HEK293 (cell line): Measurements from ENCODE around the gene DAGLA.

Source experiments
- CTCF ChIA-PET: fragments of 350-600 bp; formaldehyde crosslinking; extraction: SDS; loops from one replicate; lab custom pipeline; 2021; ENCODE audit warnings: antibody characterized with exemption; lab: Yijun Ruan, JAX
- POLR2A ChIA-PET: fragments of 300-600 bp; formaldehyde crosslinking; extraction: SDS; loops from one replicate; lab custom pipeline; 2020; ENCODE audit warnings: antibody characterized with exemption, inconsistent platforms; lab: Yijun Ruan, JAX
- H3K27ac ChIP-seq: fragments of 200-500 bp; sonication (Bioruptor generic); 2 replicates; pipeline ENCODE4 v1.5.1; 2014; ENCODE audit warnings: low read depth, low read length, control low read depth, inconsistent platforms; ENCODE audit errors: extremely low read depth
- H3K36me3 ChIP-seq, 2 experiments: fragments of 200-500 bp in 1 of 2; sonication (Bioruptor generic) in 1 of 2; 1 replicate in 1 of 2; 2 replicates in 1 of 2; pipeline ENCODE4 v1.5.1; 2014 to 2017; ENCODE audit warnings: inconsistent platforms in 2 of 2, low read length in 2 of 2; ENCODE audit not compliant: control insufficient read depth in 2 of 2, insufficient read depth in 1 of 2
- H3K4me1 ChIP-seq: fragments of 200-500 bp; sonication (Bioruptor generic); 2 replicates; pipeline ENCODE4 v1.5.1; 2014; ENCODE audit warnings: mild to moderate bottlenecking, low read length, inconsistent platforms; ENCODE audit not compliant: control insufficient read depth, insufficient read depth
- H3K4me3 ChIP-seq: 2 replicates; pipeline ENCODE4 v1.5.1; 2011; ENCODE audit warnings: low read depth, mild to moderate bottlenecking, control low read depth, low read length, moderate library complexity
- H3K9me3 ChIP-seq: fragments of 200-500 bp; sonication (Bioruptor generic); 2 replicates; pipeline ENCODE4 v1.5.1; 2014; ENCODE audit warnings: low read depth, low read length, inconsistent platforms; ENCODE audit not compliant: control insufficient read depth, insufficient read depth
- EGR2 ChIP-seq: fragments of 450-650 bp; formaldehyde crosslinking; IDR thresholded peaks from 2 replicates; pipeline ENCODE4 v1.5.1; 2016; ENCODE audit warnings: low read depth, missing biosample characterization, missing genetic modification characterization
- GLIS1 ChIP-seq: fragments of 450-650 bp; formaldehyde crosslinking; IDR thresholded peaks from 2 replicates; pipeline ENCODE4 v1.5.1; 2016; ENCODE audit warnings: missing biosample characterization, missing genetic modification characterization
- GLIS2 ChIP-seq: fragments of 450-650 bp; formaldehyde crosslinking; IDR thresholded peaks from 2 replicates; pipeline ENCODE4 v1.5.1; 2016; ENCODE audit warnings: missing biosample characterization, missing genetic modification characterization
- HOXD13 ChIP-seq: sonication (generic); formaldehyde crosslinking; IDR thresholded peaks from 2 replicates; pipeline ENCODE4 v1.8.0; 2022; ENCODE audit warnings: missing genetic modification reagents, borderline replicate concordance
- KLF1 ChIP-seq: fragments of 450-650 bp; formaldehyde crosslinking; IDR thresholded peaks from 2 replicates; pipeline ENCODE4 v1.5.1; 2016; ENCODE audit warnings: missing biosample characterization, missing genetic modification characterization
- OSR2 ChIP-seq: fragments of 450-650 bp; formaldehyde crosslinking; IDR thresholded peaks from 2 replicates; pipeline ENCODE4 v1.5.1; 2016; ENCODE audit warnings: missing biosample characterization, missing genetic modification characterization
- PRDM6 ChIP-seq: fragments of 450-650 bp; formaldehyde crosslinking; IDR thresholded peaks from 2 replicates; pipeline ENCODE4 v1.5.1; 2017; ENCODE audit warnings: missing biosample characterization, missing genetic modification characterization
- REST ChIP-seq: fragments of 450-650 bp; formaldehyde crosslinking; IDR thresholded peaks from 2 replicates; pipeline ENCODE4 v1.5.1; 2016; ENCODE audit warnings: missing biosample characterization, missing genetic modification characterization
- SP2 ChIP-seq: fragments of 450-650 bp; formaldehyde crosslinking; IDR thresholded peaks from 2 replicates; pipeline ENCODE4 v1.5.1; 2016; ENCODE audit warnings: missing biosample characterization, missing genetic modification characterization
- ZBTB1 ChIP-seq: fragments of 450-650 bp; formaldehyde crosslinking; IDR thresholded peaks from 2 replicates; pipeline ENCODE4 v1.5.1; 2016; ENCODE audit warnings: missing biosample characterization, missing genetic modification characterization
- ZBTB17 ChIP-seq: fragments of 450-650 bp; formaldehyde crosslinking; IDR thresholded peaks from 2 replicates; pipeline ENCODE4 v1.5.1; 2016; ENCODE audit warnings: missing biosample characterization, missing genetic modification characterization
- ZFHX2 ChIP-seq: fragments of 450-650 bp; formaldehyde crosslinking; conservative IDR thresholded peaks from 2 replicates; pipeline ENCODE4 v1.5.1; 2016; ENCODE audit warnings: missing biosample characterization, missing genetic modification characterization
- ZFP3 ChIP-seq: fragments of 450-650 bp; formaldehyde crosslinking; IDR thresholded peaks from 2 replicates; pipeline ENCODE4 v1.5.1; 2016; ENCODE audit warnings: low read depth, missing biosample characterization, missing genetic modification characterization
- ZFP37 ChIP-seq: fragments of 450-650 bp; formaldehyde crosslinking; IDR thresholded peaks from 2 replicates; pipeline ENCODE4 v1.5.1; 2016; ENCODE audit warnings: missing biosample characterization, missing genetic modification characterization
- ZNF221 ChIP-seq: fragments of 450-650 bp; formaldehyde crosslinking; IDR thresholded peaks from 2 replicates; pipeline ENCODE4 v1.5.1; 2017; ENCODE audit warnings: missing biosample characterization, missing genetic modification characterization, borderline replicate concordance
- ZNF335 ChIP-seq: fragments of 450-650 bp; formaldehyde crosslinking; conservative IDR thresholded peaks from 2 replicates; pipeline ENCODE4 v1.5.1; 2016; ENCODE audit warnings: missing biosample characterization, missing genetic modification characterization
- ZNF341 ChIP-seq: fragments of 450-650 bp; formaldehyde crosslinking; IDR thresholded peaks from 2 replicates; pipeline ENCODE4; 2016; ENCODE audit warnings: low read depth, missing biosample characterization, missing genetic modification characterization
- ZNF350 ChIP-seq: fragments of 450-650 bp; formaldehyde crosslinking; IDR thresholded peaks from 2 replicates; pipeline ENCODE4 v1.5.0; 2017; ENCODE audit warnings: missing biosample characterization, mild to moderate bottlenecking, missing genetic modification characterization
- ZNF549 ChIP-seq: fragments of 450-650 bp; IDR thresholded peaks from 2 replicates; pipeline ENCODE4 v1.5.1; 2018; ENCODE audit warnings: missing biosample characterization, missing genetic modification characterization, mild to moderate bottlenecking, inconsistent platforms, moderate library complexity
- ZNF600 ChIP-seq: fragments of 450-650 bp; formaldehyde crosslinking; IDR thresholded peaks from 2 replicates; pipeline ENCODE4 v1.5.1; 2016; ENCODE audit warnings: missing biosample characterization, missing genetic modification characterization
- TF ChIP-seq, protein P1 (sequence below): fragments of 450-650 bp; formaldehyde crosslinking; IDR thresholded peaks from 2 replicates; pipeline ENCODE4 v1.5.1; 2016; ENCODE audit warnings: missing biosample characterization, missing genetic modification characterization

The DAGLA gene

DNA sequence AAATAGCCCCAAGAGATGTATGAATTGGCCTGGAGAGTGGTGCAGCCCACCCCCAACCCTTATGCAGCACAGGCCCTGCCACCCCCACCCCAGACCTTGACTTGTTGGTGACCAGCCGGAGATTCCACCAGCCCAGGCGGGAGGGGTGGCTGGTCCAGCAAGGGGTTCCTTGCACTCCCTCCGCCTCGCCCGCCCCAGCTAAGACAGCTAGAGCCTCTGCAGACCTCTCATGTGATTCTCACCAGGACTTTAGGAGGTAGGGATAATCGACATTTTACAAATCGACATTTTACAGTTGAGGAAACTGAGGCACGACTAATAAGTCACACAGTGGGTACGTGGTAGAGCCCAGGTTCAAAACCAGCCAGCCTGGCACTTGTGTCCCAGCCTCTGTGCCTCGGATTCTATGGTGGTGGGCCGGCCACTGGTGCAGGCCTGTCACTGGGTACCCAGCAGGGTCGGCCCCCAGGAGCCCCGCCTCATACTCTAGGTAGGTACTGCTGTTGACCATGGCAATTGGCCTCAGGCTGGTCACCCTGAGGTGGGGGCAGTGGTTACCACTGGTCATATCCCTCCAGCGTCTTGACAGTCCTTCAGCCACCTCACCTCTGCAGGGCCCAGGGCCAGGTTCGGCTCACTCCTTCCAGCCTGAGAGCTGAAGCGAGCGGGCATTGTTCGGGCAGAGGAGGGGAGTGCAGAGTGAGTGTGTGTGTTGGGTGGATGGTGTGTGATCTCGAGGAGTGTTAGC is 37.3 kb downstream of the DAGLA start (continued):
- 0 out of 2 replicates have a peak, but pooled peaks have one; percentile 14 for TF ChIP-seq ZBTB17 (tag by site-specific recombination)
- no peak for TF ChIP-seq ZNF221 (tag by site-specific recombination)
- no peak for TF ChIP-seq ZFHX2 (tag by site-specific recombination)
- TF ChIP-seq ZNF350 (tag by site-specific recombination): no peak
- no peak for TF ChIP-seq OSR2 (tag by site-specific recombination)
- TF ChIP-seq ZBTB1 (tag by site-specific recombination): no peak
- TF ChIP-seq ZNF335 (tag by site-specific recombination): no peak
- TF ChIP-seq SP2 (tag by site-specific recombination): peak; percentile 20; the same call in 1 of the 2 replicates
- TF ChIP-seq ZFP3 (tag by site-specific recombination): no peak
- TF ChIP-seq ZFP37 (tag by site-specific recombination): no peak
- no peak for TF ChIP-seq HOXD13 (CRISPR knock-in tag)
- no peak for TF ChIP-seq ZNF549 (tag by site-specific recombination)
- no peak for TF ChIP-seq PRDM6 (tag by site-specific recombination)

GRCh38 chr11:61718046-61718531 is 37.9 kb downstream of the DAGLA start:
- POLR2A ChIA-PET: interaction anchor here (0.5 to 2.5 kb wide), 13 partner anchors 10 to 409 kb away, joined by 3 to 16 read pairs (median 4); partner anchors contain the start of gene FADS2
- Histone ChIP-seq H3K27ac (no peak overlapping the region), H3K4me1 (no peaks in the 10 kb centered on the region; the same call in 1 of the 2 replicates), H3K4me3 (peak overlapping the region; percentile 33), H3K36me3 (peaks cover 0 to 21% of the 10 kb centered on the region in 2 experiments; a peak in 1 of 3 replicates), H3K9me3 (no peaks in the 10 kb centered on the region)
- TF ChIP-seq, protein P1, sequence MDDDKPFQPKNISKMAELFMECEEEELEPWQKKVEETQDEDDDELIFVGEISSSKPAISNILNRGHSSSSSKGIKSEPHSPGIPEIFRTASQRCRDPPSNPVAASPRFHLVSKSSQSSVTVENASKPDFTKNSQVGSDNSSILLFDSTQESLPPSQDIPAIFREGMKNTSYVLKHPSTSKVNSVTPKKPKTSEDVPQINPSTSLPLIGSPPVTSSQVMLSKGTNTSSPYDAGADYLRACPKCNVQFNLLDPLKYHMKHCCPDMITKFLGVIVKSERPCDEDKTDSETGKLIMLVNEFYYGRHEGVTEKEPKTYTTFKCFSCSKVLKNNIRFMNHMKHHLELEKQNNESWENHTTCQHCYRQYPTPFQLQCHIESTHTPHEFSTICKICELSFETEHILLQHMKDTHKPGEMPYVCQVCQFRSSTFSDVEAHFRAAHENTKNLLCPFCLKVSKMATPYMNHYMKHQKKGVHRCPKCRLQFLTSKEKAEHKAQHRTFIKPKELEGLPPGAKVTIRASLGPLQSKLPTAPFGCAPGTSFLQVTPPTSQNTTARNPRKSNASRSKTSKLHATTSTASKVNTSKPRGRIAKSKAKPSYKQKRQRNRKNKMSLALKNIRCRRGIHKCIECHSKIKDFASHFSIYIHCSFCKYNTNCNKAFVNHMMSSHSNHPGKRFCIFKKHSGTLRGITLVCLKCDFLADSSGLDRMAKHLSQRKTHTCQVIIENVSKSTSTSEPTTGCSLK (tag by site-specific recombination): no peak
- TF ChIP-seq REST (tag by site-specific recombination): no peak
- TF ChIP-seq ZNF341 (tag by site-specific recombination): 0 out of 2 replicates have a peak, but pooled peaks have one; percentile 15
- no peak for TF ChIP-seq KLF1 (tag by site-specific recombination)
- TF ChIP-seq GLIS1 (tag by site-specific recombination): peak; percentile 94
- peak; percentile 76 for TF ChIP-seq ZFHX2 (tag by site-specific recombination)
- 0 out of 2 replicates have a peak, but pooled peaks have one; percentile 3 for TF ChIP-seq ZBTB17 (tag by site-specific recombination)
- peak; percentile 11; the same call in 1 of the 2 replicates for TF ChIP-seq EGR2
- TF ChIP-seq ZNF600 (tag by site-specific recombination): peak; percentile 76
- peak; percentile 65 for TF ChIP-seq GLIS2 (tag by site-specific recombination)
- CTCF ChIA-PET: interaction anchor here (0.6 to 2.4 kb wide), 9 partner anchors 15 to 79 kb away, joined by 3 to 19 read pairs (median 4); no protein-coding TSS in a partner anchor
